AG09309 (cell line): ENCODE results near the gene EIF4G3.
A peak's percentile ranks its signal among the peaks of the same experiment; 100 is the strongest.

Experiments
- DNase-seq: peaks from one replicate; pipeline ENCODE4 v3.0.0-alpha.2; 2010; ENCODE audit warnings: low read depth
- H3K4me3 ChIP-seq: 2 replicates; pipeline ENCODE4 v1.5.1; 2011; ENCODE audit warnings: mild to moderate bottlenecking, low read depth, low read length, moderate library complexity; ENCODE audit not compliant: control insufficient read depth
- CTCF ChIP-seq: IDR thresholded peaks from 2 replicates; pipeline ENCODE4 v1.5.1; 2011; ENCODE audit warnings: mild to moderate bottlenecking, low read depth, low read length, inconsistent platforms; ENCODE audit not compliant: insufficient read depth, control insufficient read depth; ENCODE audit errors: missing control alignments

EIF4G3 gene

GRCh38 chr1:20964540-20965484 lies 211.9 kb downstream of the EIF4G3 start:
- no peak for DNase-seq
- no peak for TF ChIP-seq CTCF
- H3K4me3 ChIP-seq: no peak overlapping the region

GRCh38 chr1:20962576-20963258 lies 214.0 kb downstream of the EIF4G3 start:
- no peak for TF ChIP-seq CTCF
- H3K4me3 ChIP-seq: no peak overlapping the region
- peak; percentile 18 for DNase-seq

GRCh38 chr1:20958430-20958829 lies 218.3 kb downstream of the EIF4G3 start:
- H3K4me3 ChIP-seq: no peak overlapping the region
- DNase-seq: no peak
- no peak for TF ChIP-seq CTCF

- no peak for DNase-seq
- H3K4me3 ChIP-seq: no peak overlapping the region
- no peak for TF ChIP-seq CTCF
Measured at GRCh38 chr1:20956272-20956671, 220.4 kb downstream of the EIF4G3 start.

- no peak overlapping the region for H3K4me3 ChIP-seq
- TF ChIP-seq CTCF: no peak
- DNase-seq: no peak
Measured at GRCh38 chr1:20950679-20951078, 226.0 kb downstream of the EIF4G3 start.

- DNase-seq: no peak
- TF ChIP-seq CTCF: no peak
- no peak overlapping the region for H3K4me3 ChIP-seq
Measured at GRCh38 chr1:20949871-20950590, 226.7 kb downstream of the EIF4G3 start.
